Activated naive CD8-positive, alpha-beta T cell treated with anti-CD3 and anti-CD28 coated beads, Interleukin-2, amount 50 U/mL, for 16 hours (primary cell): Measurements from ENCODE around the gene DSTN.

Source experiments
- DNase-seq: peaks from one replicate; pipeline ENCODE4 v3.0.0-alpha.2; 2020; ENCODE audit warnings: low read depth, low spot score

The DSTN gene

DNA sequence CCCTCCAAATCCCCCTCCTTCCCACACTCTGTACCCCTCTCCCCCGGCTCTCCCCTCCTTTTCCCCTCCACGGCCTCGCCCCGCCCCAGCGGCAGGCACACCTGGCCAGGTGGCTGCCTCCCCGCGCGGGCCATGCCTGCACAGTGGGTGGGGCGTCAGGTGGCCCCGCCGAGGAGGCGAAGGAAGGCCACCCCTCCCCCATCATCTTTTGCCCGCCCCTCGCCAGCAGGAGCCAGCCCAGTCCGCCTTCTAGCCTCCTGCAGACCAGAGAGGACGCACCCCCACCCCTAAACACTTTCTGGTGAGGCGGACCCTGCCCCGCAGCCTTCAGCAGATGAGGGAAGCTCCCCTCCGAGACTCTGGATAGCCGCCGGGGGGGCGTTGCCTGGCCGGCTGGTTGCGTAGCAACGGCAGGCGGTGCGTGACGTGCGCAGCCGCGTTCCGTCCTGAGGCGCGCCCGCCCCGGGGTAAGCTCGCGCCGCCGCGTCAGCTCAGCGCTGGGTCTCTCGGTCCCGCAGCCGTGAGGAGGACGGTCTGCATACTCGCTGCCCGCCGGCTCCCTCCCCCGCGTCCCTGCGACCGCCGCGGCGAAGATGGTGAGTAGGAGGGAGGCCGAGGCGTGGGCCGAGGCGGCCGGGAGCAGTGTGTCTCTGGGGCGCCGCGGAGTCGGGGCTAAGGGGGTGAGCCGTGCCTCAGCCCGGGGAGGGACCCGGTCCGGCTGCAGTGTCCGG lies at the start of gene DSTN:
Gene DSTN, plus strand, starts transcription at position 460 of the 731 bp plus-strand sequence. Its CDS starts 134 bp downstream, at position 594.
- peak; percentile 78 for DNase-seq

DNA sequence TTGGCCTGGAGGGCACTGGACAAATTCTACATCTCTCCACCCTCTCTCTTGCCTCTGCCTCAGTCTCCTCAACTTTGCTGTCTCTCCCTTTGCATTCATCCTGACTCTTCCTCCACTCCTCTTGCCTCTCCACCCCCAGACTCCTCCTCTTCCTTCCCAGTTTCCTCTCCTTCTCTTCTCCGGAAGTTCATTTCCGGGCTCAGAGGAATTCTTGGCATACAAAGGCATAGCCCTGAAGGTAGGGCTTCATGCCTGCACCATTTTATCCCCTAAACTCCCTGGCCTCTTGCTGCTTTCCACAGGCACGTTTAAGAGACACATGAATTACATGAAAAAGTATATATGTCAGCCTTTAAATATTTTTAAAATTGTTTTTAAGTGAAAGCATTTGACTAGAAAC lies 49.3 kb upstream of the DSTN start:
- DNase-seq: no peak

GRCh38 chr20:17522528-17522927 lies 47.3 kb upstream of the DSTN start:
- DNase-seq: no peak

DNA sequence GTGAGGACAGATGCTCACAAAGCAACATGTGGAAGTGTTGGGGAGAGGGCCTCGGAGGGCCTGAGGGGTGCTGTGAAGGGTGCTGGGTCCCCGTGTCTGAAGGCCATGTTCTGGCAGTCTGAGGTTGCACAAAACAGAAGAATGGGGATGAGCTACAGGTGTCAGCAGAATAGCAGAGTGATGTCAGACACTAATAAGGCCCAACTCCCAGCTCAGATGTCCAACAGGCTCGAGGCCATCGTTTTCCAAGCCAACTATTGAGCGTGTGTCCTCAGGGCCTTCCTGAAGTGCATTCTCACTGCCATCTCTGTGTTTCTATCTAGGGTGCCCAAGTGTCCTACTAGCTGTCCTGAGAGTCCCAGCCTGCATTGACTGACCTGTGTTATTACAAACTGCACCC lies 46.5 kb upstream of the DSTN start:
- DNase-seq: no peak

GRCh38 chr20:17524560-17524959 lies 45.3 kb upstream of the DSTN start:
- no peak for DNase-seq

GRCh38 chr20:17525132-17525531 lies 44.7 kb upstream of the DSTN start:
- no peak for DNase-seq

GRCh38 chr20:17525650-17526049 lies 44.2 kb upstream of the DSTN start:
- DNase-seq: no peak

- no peak for DNase-seq
These were observed 40.3 kb upstream of the DSTN start for GRCh38 chr20:17529586-17529985.

DNA sequence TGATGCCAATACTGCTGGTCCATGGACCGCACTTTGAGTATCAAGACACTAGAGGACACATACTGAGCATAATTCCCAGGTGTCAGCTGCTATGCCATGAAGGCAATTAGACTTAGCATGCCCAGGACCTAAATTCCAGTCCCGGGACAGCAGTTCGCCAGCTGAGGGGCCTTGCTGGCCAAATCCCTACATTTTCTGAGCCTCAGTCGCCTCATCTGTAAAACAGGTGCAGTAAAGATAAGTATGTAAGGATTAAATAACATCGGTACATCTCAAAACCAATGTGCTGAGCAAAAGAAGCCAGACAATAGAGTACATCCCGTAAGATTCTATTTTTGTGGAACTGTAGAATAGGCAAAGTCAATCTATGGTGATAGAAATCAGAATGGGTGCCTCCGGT lies 39.7 kb upstream of the DSTN start:
- no peak for DNase-seq

DNA sequence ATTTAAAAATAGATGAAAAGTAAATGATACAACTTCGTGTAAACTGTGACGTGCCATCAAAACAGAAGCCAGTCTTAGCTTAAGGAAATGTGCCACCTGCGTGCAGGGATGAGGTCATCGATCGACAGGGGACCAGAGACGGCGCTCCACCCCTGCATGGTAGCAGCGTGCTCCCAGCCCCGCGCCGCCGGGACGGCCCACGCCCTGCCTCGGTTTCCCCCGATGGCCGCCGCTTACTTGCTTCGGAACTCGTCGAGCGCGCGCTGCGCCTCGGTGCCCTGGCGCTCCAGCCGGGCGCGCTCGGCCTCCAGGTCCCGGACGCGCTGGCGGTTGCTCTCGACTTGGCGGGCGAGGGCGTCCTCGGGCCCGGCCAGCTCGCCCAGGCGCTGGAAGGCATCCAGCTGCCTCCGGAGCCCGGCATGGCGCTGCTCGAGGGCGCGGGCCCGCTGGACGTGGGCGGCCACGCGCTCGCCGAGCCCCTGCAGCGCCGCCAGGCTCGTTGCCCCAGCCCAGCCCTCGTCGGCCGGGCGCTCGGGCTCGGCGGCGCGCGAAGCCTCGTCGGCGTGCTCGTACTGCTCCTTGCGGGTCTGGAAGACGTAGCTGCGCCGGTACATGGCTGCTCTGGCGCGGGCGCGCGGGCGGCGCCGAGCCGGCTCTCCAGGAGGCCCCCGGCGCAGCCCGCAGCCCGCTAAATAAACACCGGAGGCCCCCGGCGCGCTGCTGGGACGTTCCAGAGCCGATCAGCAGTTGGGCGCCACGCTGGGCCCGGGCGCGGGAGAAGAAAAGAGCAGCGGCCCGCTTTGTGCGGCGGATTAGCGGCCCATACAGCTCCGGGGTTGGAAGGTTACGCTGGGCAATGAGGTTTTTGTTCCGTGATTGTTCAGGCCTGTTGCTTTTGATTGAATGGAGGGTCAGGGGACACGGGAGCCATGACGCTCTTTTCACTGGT lies 38.9 kb upstream of the DSTN start, which contains the start of gene BFSP1:
Gene BFSP1, minus strand, starts transcription at position 664 of the 949 bp plus-strand sequence. Its CDS starts 50 bp downstream, at position 614.
- peak; percentile 6 for DNase-seq

- DNase-seq: no peak
These were observed 38.2 kb upstream of the DSTN start for GRCh38 chr20:17531665-17532025.

DNA sequence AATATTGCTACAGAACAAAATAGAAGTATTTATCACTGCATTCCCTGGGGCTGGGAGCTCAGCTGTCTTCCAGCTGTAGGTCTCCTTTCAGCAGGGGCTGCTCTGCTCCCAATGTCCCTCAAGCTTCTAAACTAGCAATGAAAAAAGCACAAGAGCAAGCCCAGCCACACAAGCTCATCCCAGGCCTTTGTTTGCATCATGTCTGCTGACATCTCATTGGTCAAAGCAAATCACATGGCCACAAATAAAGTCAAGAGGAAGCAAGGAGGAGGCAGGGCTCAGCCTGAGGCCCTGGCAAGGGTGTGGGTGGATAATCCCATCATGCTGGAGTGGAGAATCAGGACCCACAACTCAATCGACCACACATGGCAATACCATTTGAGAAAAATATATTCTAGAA lies 36.5 kb upstream of the DSTN start:
- no peak for DNase-seq

GRCh38 chr20:17534077-17534476 lies 35.8 kb upstream of the DSTN start:
- DNase-seq: no peak

DNA sequence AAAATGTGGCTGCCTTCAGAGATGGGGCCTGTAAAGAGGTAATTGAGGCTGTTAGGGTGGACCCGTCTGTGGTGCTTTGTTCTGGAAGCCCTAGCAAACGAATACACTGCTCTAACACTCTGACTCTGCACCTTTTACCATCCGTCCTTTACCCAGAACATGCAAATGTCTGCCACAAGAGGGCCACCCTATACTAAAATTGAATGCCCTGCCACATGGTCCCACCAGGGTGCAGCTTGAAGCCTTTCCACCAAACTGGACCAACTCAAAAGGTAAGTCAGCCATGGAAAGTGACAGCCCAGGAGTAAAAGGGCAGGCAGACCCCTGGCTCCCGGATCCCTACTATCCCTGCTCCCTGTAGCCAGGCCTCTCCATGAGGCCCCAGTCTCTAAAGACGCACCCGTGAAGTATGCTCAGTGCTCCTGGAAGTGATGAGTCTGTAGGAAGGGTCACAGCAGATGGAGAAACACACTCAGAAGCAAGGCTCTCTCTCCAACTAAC lies 32.9 kb upstream of the DSTN start:
- peak; percentile 35 for DNase-seq

DNA sequence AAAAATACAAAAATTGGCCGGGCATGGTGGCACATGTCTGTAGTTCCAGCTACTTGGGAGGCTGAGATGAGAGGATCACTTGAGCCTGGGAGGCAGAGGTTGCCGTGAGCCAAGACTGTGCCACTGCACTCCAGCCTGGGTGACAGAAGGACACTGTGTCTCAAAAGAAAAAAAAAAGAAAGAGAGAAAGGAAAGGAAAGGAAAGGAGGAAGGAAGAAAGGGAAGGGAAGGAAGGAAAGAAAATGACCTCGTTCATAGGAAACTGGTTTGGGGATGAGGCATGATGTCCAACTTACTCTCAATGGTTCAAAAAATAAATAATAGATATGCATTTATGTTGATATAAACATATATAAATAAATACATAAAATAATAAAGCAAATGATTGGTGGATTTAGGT lies 31.9 kb upstream of the DSTN start:
- no peak for DNase-seq

DNA sequence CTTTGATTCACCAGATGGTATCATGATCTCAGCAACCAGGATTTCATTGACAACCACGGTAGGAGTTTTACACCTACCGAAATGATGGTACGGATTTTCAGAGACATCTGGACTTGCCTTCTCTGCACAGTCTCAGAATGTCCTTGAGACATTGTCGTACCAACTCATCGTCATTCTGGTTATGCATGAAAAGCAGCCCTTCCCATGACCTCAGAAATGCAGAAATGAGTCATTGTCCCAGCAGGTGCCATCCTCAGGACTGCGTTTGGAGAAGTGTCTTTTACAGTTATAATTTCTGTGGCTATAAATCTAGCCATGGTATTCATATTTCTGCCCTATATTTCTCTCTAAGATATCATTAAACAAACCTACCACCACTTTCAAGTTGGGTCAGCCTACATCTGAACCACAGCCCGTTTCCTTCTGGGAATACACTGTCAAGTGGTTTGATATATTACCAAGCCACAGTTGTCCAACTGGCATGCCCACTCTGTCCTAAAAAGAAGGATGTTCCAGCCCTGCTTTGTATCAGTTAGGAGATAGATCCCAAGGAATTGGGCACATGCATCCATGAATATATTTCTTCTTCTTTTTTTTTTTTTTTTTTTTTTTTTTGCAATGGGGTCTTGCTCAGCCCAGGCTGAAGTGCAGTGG lies 31.2 kb upstream of the DSTN start:
- no peak for DNase-seq

DNA sequence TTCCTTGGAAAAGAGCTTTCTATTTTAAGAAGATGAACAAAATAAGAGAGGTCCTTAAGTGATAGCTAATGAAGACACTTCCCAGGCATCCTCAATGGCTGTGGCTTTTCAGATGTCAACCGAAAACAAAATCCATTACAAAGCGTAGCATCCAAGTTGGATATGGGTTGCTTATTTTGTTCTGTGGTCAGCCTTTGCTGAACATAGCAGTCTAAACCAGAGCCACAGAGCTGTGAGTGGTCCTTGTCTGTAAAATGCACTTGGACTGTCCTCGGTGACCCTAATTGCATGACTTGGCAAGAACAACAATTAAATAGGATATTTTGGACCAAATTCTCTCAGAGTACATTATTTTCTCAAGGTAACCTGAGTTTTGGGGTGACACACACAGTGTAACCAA lies 28.3 kb upstream of the DSTN start:
- DNase-seq: no peak

DNA sequence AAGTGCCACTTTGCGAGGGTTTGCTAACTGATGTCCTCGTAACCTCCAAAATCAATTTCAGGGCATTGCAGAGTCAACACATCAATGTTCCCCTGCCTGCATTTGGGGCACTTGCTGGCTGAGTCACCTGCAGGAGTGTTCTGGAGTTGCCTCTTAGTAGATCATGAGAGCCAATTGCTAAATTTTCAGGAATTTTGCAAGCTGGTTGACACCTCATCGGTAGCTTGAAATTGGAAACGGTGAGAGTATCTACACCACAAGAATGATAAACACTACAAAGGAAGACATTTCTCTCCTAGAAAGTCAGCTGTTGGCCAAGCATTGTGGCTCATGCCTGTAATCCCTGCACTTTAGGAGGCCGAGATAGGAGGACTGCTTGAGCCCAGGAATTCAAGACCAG lies 27.9 kb upstream of the DSTN start:
- no peak for DNase-seq

DNA sequence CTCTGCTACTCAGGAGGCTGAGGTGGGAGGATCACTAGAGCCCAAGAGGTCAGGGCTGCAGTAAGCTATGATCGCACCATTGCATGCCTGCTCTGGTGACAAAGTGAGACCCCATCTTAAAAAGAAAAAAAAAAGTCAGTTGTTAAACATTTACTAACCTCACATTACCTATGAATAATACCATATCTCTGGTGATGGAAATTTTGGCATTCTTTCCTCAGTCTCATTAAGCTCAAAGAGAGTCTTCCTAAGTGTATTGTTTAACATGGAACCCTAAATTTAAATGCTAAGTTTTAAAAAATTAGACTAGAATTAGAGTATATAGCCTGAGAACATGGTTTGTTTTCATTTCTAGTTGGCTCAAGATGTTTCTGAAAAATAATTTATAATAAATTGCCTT lies 27.4 kb upstream of the DSTN start:
- DNase-seq: no peak

DNA sequence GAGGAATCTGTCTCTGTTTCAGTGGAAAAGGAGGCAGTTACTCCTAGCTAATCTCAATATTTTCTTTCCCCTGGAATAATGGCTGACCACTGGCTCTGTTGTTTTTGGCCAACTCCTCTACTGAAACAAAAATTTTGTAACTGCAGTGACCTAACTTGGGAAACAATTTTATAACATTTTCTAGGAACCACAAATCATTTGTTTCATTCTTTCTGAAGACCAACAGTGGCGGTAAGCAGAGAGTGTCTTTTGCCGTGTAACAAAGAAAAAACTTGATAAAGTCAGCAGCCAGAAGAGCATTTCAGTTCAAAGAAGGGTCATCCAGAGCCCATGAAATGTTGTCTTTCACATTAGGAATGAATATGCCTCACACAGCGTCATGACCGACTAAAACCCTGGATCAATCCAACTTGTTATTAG lies 26.9 kb upstream of the DSTN start:
- no peak for DNase-seq

DNA sequence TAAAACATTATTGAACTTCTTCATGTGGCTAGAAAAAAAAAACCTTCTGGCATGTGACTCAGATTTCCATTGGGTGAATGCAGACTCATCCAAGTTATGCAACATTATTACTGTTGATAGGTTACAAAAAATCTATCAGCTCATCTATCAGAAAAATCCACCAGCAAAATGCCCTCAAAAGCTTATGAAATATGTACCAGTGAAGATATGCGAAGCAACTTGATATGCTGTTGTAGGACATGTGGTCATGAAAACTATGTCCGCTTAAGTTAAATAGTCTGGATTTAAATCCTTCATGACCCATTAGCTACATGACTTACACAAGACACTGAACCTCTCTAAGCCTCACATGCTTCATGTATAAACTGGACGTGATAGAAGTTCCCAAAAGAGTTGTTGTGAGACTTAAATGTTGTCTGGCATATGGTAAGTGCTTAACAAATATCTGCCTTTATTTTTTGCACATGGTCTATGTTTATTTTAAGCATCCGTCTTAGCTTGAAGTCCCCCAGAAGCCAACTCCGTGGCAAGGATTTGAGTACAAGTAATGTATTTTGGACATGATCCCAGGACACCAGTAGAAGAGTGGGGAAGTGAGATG lies 26.2 kb upstream of the DSTN start:
- no peak for DNase-seq

- no peak for DNase-seq
These were observed 24.7 kb upstream of the DSTN start for GRCh38 chr20:17545127-17545526.
